PC-3 (cell line): ENCODE measurements around the gene MAP3K20.

Experiments
- CTCF ChIP-seq: fragments of 300-600 bp; sonication (generic); conservative IDR thresholded peaks from 2 replicates; pipeline ENCODE4 v1.5.1; 2017; ENCODE audit warnings: antibody characterized with exemption, low read depth, mild to moderate bottlenecking, low read length
- EZH2phosphoT487 ChIP-seq: fragments of 300-600 bp; sonication (generic); IDR thresholded peaks from 2 replicates; pipeline ENCODE4 v1.6.1; 2018; ENCODE audit warnings: mild to moderate bottlenecking, antibody characterized with exemption, low read length, borderline replicate concordance

GRCh38 chr2:173235947-173236803 is 160.5 kb downstream of the MAP3K20 start:
- TF ChIP-seq CTCF (no peak), EZH2phosphoT487 (no peak)
